CD4-positive, alpha-beta T cell (primary cell): ENCODE measurements around the gene OR8B4. TPM values are rescaled to one million over a fixed set of nuclear protein-coding genes. Genes with fewer than 3 reads are reported as not detected.

Experiments used
- ATAC-seq: fragments of 200-7000 bp; cut with Tn5 transposase; one replicate; pipeline ENCODE4 v1.10.0; 2022; ENCODE audit warnings: mild to moderate bottlenecking; ENCODE audit not compliant: poor library complexity
- CTCF ChIA-PET: fragments of 350-600 bp; sonication (Branson Sonifier 250); formaldehyde crosslinking; loops from one replicate; lab custom pipeline; 2021; ENCODE audit warnings: antibody characterized with exemption, inconsistent platforms; lab: Charles Lee
- POLR2A ChIA-PET: fragments of 350-600 bp; sonication (Branson Sonifier 250); formaldehyde crosslinking; loops from one replicate; lab custom pipeline; 2021; ENCODE audit warnings: antibody characterized with exemption, inconsistent platforms; lab: Charles Lee
- DNase-seq, 14 experiments: peaks; one replicate each; pipeline ENCODE4 v3.0.0-alpha.2; 2013 to 2020; ENCODE audit warnings: mixed read lengths in 2 of 14
- H3K27ac ChIP-seq, 2 donors: one replicate each; pipeline versions ENCODE4 v1.5.1 to v1.7.0; 2013; ENCODE audit warnings: low read length in 2 of 2, low read depth in 1 of 2, mild to moderate bottlenecking in 1 of 2
- H3K27me3 ChIP-seq, 2 experiments: 1 replicate in 1 of 2; 2 replicates in 1 of 2; pipeline versions ENCODE4 v1.6.1 to v1.7.0; 2013; ENCODE audit warnings: low read length in 2 of 2, control low read depth in 1 of 2, mild to moderate bottlenecking in 1 of 2, moderate library complexity in 1 of 2; ENCODE audit not compliant: insufficient read depth in 2 of 2, control insufficient read depth in 1 of 2
- H3K36me3 ChIP-seq: one replicate; pipeline ENCODE4 v1.6.1; 2013; ENCODE audit warnings: low read length, control low read depth; ENCODE audit not compliant: insufficient read depth
- H3K4me1 ChIP-seq: one replicate; pipeline ENCODE4 v1.6.1; 2013; ENCODE audit warnings: low read length, control low read depth; ENCODE audit not compliant: insufficient read depth
- H3K4me3 ChIP-seq: one replicate; pipeline ENCODE4 v1.5.1; 2013; ENCODE audit warnings: mild to moderate bottlenecking, low read length, moderate library complexity
- H3K9me3 ChIP-seq, 2 experiments: 1 replicate in 1 of 2; 2 replicates in 1 of 2; pipeline versions ENCODE4 v1.6.1 to v1.7.0; 2013; ENCODE audit warnings: low read length in 2 of 2, mild to moderate bottlenecking in 2 of 2, control low read depth in 1 of 2, moderate library complexity in 1 of 2; ENCODE audit not compliant: control insufficient read depth in 1 of 2, insufficient read depth in 1 of 2
- H3K27ac Mint-ChIP-seq: one replicate; pipeline ENCODE4 v1.8.0; 2020; ENCODE audit warnings: mixed read lengths
- H3K27me3 Mint-ChIP-seq: one replicate; pipeline ENCODE4 v1.8.0; 2021; ENCODE audit warnings: mixed read lengths
- H3K36me3 Mint-ChIP-seq: one replicate; pipeline ENCODE4 v1.8.0; 2021; ENCODE audit warnings: low read depth, mixed read lengths
- H3K4me1 Mint-ChIP-seq: one replicate; pipeline ENCODE4 v1.8.0; 2021; ENCODE audit warnings: low read depth, mixed read lengths
- H3K4me3 Mint-ChIP-seq: one replicate; pipeline ENCODE4 v1.8.0; 2020; ENCODE audit warnings: mild to moderate bottlenecking, mixed read lengths
- H3K9me3 Mint-ChIP-seq: one replicate; pipeline ENCODE4 v1.8.0; 2020; ENCODE audit warnings: mixed read lengths
- CTCF ChIP-seq: fragments of 200-600 bp; IDR thresholded peaks from one replicate; pipeline ENCODE4 v1.8.0; 2022; ENCODE audit warnings: antibody characterized with exemption, mild to moderate bottlenecking
- intact Hi-C, 2 experiments: fragments of 100-400 bp; cut with DNase I in 1 of 2; cut with micrococcal nuclease in 1 of 2; formaldehyde crosslinking; loops; one replicate each; pipeline versions ENCODE4 v1.15.1 to v1.9.0; 2023 to 2025; cut with DNase I, micrococcal nuclease
- total RNA-seq, 174 experiments: library from RNA in 2 of 174; stranded (reverse) in 2 of 174; gene quantifications; one replicate each; pipeline ENCODE4 v1.2.3 and lab custom pipeline; 2021 to 2026

OR8B4 gene
- total RNA-seq, 2 experiments from 2014 or later: not detected

- H3K27me3 ChIP-seq: no peaks in the 10 kb centered on the region
- Mint-ChIP-seq H3K9me3 (peaks cover 3% of the 10 kb centered on the region), H3K4me3 (no peak overlapping the region), H3K36me3 (no peaks in the 10 kb centered on the region), H3K27ac (no peak overlapping the region), H3K4me1 (no peaks in the 10 kb centered on the region), H3K27me3 (peaks cover 11% of the 10 kb centered on the region)
- no peaks in the 10 kb centered on the region for H3K9me3 ChIP-seq
- DNase-seq: no peak
- intact Hi-C loops: no loop called here
- ATAC-seq: no peak
- no peaks in the 10 kb centered on the region for H3K36me3 ChIP-seq
- no peaks in the 10 kb centered on the region for H3K4me1 ChIP-seq
- no peak for TF ChIP-seq CTCF
- POLR2A ChIA-PET: no interaction called here
- no peak overlapping the region for H3K4me3 ChIP-seq
- CTCF ChIA-PET: no interaction called here
- H3K27ac ChIP-seq: no peak overlapping the region
Observed at GRCh38 chr11:124429599-124429998, 4.9 kb upstream of the OR8B4 start.

GRCh38 chr11:124421043-124421442 lies 3.6 kb downstream of the OR8B4 start:
- Histone ChIP-seq H3K27me3 (peaks cover 0 to 4% of the 10 kb centered on the region in 2 experiments), H3K4me1 (no peaks in the 10 kb centered on the region), H3K36me3 (no peaks in the 10 kb centered on the region), H3K4me3 (no peak overlapping the region), H3K9me3 (no peaks in the 10 kb centered on the region), H3K27ac (no peak overlapping the region)
- Mint-ChIP-seq H3K27me3 (peaks cover 27% of the 10 kb centered on the region), H3K9me3 (no peaks in the 10 kb centered on the region), H3K4me1 (no peaks in the 10 kb centered on the region), H3K36me3 (no peaks in the 10 kb centered on the region), H3K27ac (no peak overlapping the region), H3K4me3 (no peak overlapping the region)
- ChIA-PET CTCF (no interaction called here), POLR2A (no interaction called here)
- intact Hi-C loops: no loop called here
- ATAC-seq: no peak
- no peak for TF ChIP-seq CTCF
- DNase-seq: no peak

- POLR2A ChIA-PET: no interaction called here
- Histone ChIP-seq H3K9me3 (no peaks in the 10 kb centered on the region), H3K4me1 (no peaks in the 10 kb centered on the region), H3K36me3 (no peaks in the 10 kb centered on the region), H3K27ac (no peak overlapping the region), H3K27me3 (peaks cover 0 to 17% of the 10 kb centered on the region in 2 experiments), H3K4me3 (no peak overlapping the region)
- intact Hi-C loops: loop anchor here (2.0 to 10.0 kb wide), 3 partner anchors 171 to 421 kb away; no protein-coding TSS in a partner anchor
- H3K36me3 Mint-ChIP-seq: no peaks in the 10 kb centered on the region
- no peak overlapping the region for H3K27ac Mint-ChIP-seq
- peak; percentile 32 for ATAC-seq
- no peaks in the 10 kb centered on the region for H3K9me3 Mint-ChIP-seq
- H3K4me3 Mint-ChIP-seq: no peak overlapping the region
- no peaks in the 10 kb centered on the region for H3K4me1 Mint-ChIP-seq
- TF ChIP-seq CTCF: peak; percentile 70
- CTCF ChIA-PET: no interaction called here
- peak in 3 of 14 experiments; percentile 13 to 49 (median 23) for DNase-seq
- peaks cover 33% of the 10 kb centered on the region for H3K27me3 Mint-ChIP-seq
Observed at GRCh38 chr11:124415356-124415923, 9.2 kb downstream of the OR8B4 start.
